ENCODE results near the gene RHNO1.

The RHNO1 gene

GRCh38 chr12:2904260-2904659, 27.2 kb downstream of the RHNO1 start:
- DNase-seq: no peak

GRCh38 chr12:2912216-2912575, 35.2 kb downstream of the RHNO1 start:
- no peak for DNase-seq

GRCh38 chr12:2919249-2919648, 42.2 kb downstream of the RHNO1 start:
- no peak for DNase-seq

GRCh38 chr12:2922329-2922728, 45.3 kb downstream of the RHNO1 start:
- no peak for DNase-seq

GRCh38 chr12:2923057-2923456, 46.0 kb downstream of the RHNO1 start:
- DNase-seq: no peak

- DNase-seq: no peak
These were observed 47.0 kb downstream of the RHNO1 start for GRCh38 chr12:2924019-2924418.

- DNase-seq: peak; percentile 25
These were observed 48.4 kb downstream of the RHNO1 start for GRCh38 chr12:2925322-2925995.

- DNase-seq: no peak
These were observed 53.8 kb downstream of the RHNO1 start for GRCh38 chr12:2930865-2931264.

- no peak for DNase-seq
These were observed 56.6 kb downstream of the RHNO1 start for GRCh38 chr12:2933586-2933985.

GRCh38 chr12:2934371-2934770, 57.3 kb downstream of the RHNO1 start:
- no peak for DNase-seq

- DNase-seq: no peak
These were observed 59.3 kb downstream of the RHNO1 start for GRCh38 chr12:2936301-2936700.

- no peak for DNase-seq
These were observed 60.5 kb downstream of the RHNO1 start for GRCh38 chr12:2937500-2937899.
